NCI-H510A (cell line): Measurements from ENCODE around the gene RHPN2.
A peak's percentile ranks its signal among the peaks of the same experiment; 100 is the strongest.
"Not testable (repeated sequence)": the region's sequence is repeated elsewhere in the genome, so short reads cannot be mapped to it uniquely, and the experiment has no call there.

Experiments
- DNase-seq: peaks from one replicate; lab custom pipeline; 2025; lab: John Stamatoyannopoulos, UW

RHPN2 gene

GRCh38 chr19:33026602-33027001 is 38.1 kb downstream of the RHPN2 start:
- DNase-seq = not testable (repeated sequence)

GRCh38 chr19:33025468-33026238 is 39.0 kb downstream of the RHPN2 start:
- not testable (repeated sequence) for DNase-seq

- no peak for DNase-seq
These were observed 40.3 kb downstream of the RHPN2 start for GRCh38 chr19:33024398-33024797.

- no peak for DNase-seq
These were observed 42.1 kb downstream of the RHPN2 start for GRCh38 chr19:33022472-33023116.

- not testable (repeated sequence) for DNase-seq
These were observed 53.8 kb downstream of the RHPN2 start for GRCh38 chr19:33010891-33011290.

- no peak for DNase-seq
These were observed 56.0 kb downstream of the RHPN2 start for GRCh38 chr19:33008738-33009137.

GRCh38 chr19:33005440-33005839 is 59.2 kb downstream of the RHPN2 start:
- peak; percentile 67 for DNase-seq

- DNase-seq = not testable (repeated sequence)
These were observed 61.2 kb downstream of the RHPN2 start for GRCh38 chr19:33003424-33004024.

- not testable (repeated sequence) for DNase-seq
These were observed 62.4 kb downstream of the RHPN2 start for GRCh38 chr19:33002126-33002865.

- DNase-seq = no peak
These were observed 63.8 kb downstream of the RHPN2 start for GRCh38 chr19:33000910-33001309.

- no peak for DNase-seq
These were observed 64.2 kb downstream of the RHPN2 start for GRCh38 chr19:33000510-33000909.

GRCh38 chr19:32998722-32999121 is 66.0 kb downstream of the RHPN2 start:
- DNase-seq = no peak

GRCh38 chr19:32997716-32998355 is 66.9 kb downstream of the RHPN2 start:
- no peak for DNase-seq

GRCh38 chr19:32997061-32997464 is 67.6 kb downstream of the RHPN2 start:
- not testable (repeated sequence) for DNase-seq

GRCh38 chr19:32995966-32996365 is 68.7 kb downstream of the RHPN2 start:
- DNase-seq = not testable (repeated sequence)

GRCh38 chr19:32988724-32989123 is 76.0 kb downstream of the RHPN2 start:
- DNase-seq = no peak

GRCh38 chr19:32988254-32988653 is 76.4 kb downstream of the RHPN2 start:
- not testable (repeated sequence) for DNase-seq

GRCh38 chr19:32982488-32982887 is 82.2 kb downstream of the RHPN2 start:
- not testable (repeated sequence) for DNase-seq

- DNase-seq = not testable (repeated sequence)
These were observed 84.9 kb downstream of the RHPN2 start for GRCh38 chr19:32979807-32980206.

GRCh38 chr19:32977813-32978212 is 86.9 kb downstream of the RHPN2 start:
- not testable (repeated sequence) for DNase-seq

- DNase-seq = no peak
These were observed 87.4 kb downstream of the RHPN2 start for GRCh38 chr19:32977280-32977679.
